ENCODE results near the gene ST3GAL3.

DNA sequence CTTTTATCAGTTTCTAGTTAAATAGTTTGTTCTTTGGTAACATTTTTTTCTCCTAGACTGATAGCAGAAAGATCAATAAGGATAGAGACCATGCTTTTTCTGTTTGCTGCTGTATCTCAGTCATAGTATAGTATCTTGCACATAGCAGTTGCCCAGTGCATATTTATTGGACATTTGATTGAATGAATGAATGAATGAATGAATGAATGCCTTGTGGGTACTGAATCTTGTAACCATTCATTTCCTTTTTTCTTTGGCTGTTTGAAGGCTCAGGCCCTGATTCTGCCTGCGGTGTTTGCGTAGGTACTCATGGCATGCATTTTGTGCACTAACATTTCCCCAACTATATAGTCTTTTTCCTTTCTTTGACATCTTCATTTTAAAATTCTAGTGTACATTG lies 83.9 kb downstream of the ST3GAL3 start:
- TF ChIP-seq YY1 (IDR thresholded peaks at IDR 0.05; ENCODE audit: insufficient read depth, insufficient read length) (no peak), SUZ12 (IDR thresholded peaks at IDR 0.05; ENCODE audit: extremely low read depth, insufficient read depth, insufficient read length) (no peak), ZNF274 (IDR thresholded peaks at IDR 0.05; ENCODE audit: low read depth, low read length) (no peak)

Data from NT2/D1 (cell line).